Caco-2 (cell line): ENCODE data around the gene FAM221A. TPM values are rescaled to one million over a fixed set of nuclear protein-coding genes. Genes with fewer than 3 reads are reported as not detected.

Experiments used
- BruUV-seq: library from RNA; stranded (reverse); fragments of 400-500 nt; replicated peaks from 2 replicates; lab custom pipeline; 2021; lab: Mats Ljungman, UMichigan
- CTCF ChIA-PET: fragments of 300-600 bp; sonication (Branson Sonifier 250); formaldehyde crosslinking; loops from one replicate; lab custom pipeline; 2022; ENCODE audit warnings: antibody characterized with exemption; lab: Charles Lee
- POLR2A ChIA-PET: fragments of 300-600 bp; sonication (Branson Sonifier 250); formaldehyde crosslinking; loops from one replicate; lab custom pipeline; 2022; ENCODE audit warnings: antibody characterized with exemption; lab: Charles Lee
- DNase-seq, 2 experiments: peaks; one replicate each; pipeline versions ENCODE4 v3.0.0 to v3.0.0-alpha.2; 2020 to 2022
- H3K27me3 ChIP-seq: replicated peaks from 2 replicates; pipeline ENCODE4 v1.6.0; 2011; ENCODE audit warnings: low read length; ENCODE audit not compliant: control insufficient read depth, insufficient read depth
- H3K36me3 ChIP-seq: 2 replicates; pipeline ENCODE4 v1.5.1; 2011; ENCODE audit warnings: low read length; ENCODE audit not compliant: control insufficient read depth, insufficient read depth
- H3K4me1 ChIP-seq: fragments of 250-450 bp; sonication (Bioruptor Pico); 2 replicates; pipeline ENCODE4 v1.5.1; 2020; ENCODE audit warnings: mild to moderate bottlenecking
- H3K4me3 ChIP-seq: 2 replicates; pipeline ENCODE4 v1.5.1; 2011; ENCODE audit warnings: low read depth, mild to moderate bottlenecking, control low read depth, low read length
- H3K9me3 ChIP-seq: fragments of 250-450 bp; sonication (Bioruptor Pico); 2 replicates; pipeline ENCODE4 v1.5.1; 2020; ENCODE audit warnings: mild to moderate bottlenecking, moderate library complexity
- H3K27ac Mint-ChIP-seq: one replicate; pipeline ENCODE4 v1.8.0; 2022; ENCODE audit warnings: mixed read lengths; ENCODE audit not compliant: unreplicated experiment
- H3K27me3 Mint-ChIP-seq: one replicate; pipeline ENCODE4 v1.8.0; 2022; ENCODE audit warnings: mixed read lengths; ENCODE audit not compliant: insufficient read depth, unreplicated experiment
- H3K36me3 Mint-ChIP-seq: one replicate; pipeline ENCODE4 v1.8.0; 2022; ENCODE audit warnings: mild to moderate bottlenecking, mixed read lengths; ENCODE audit not compliant: insufficient read depth, unreplicated experiment
- H3K4me1 Mint-ChIP-seq: one replicate; pipeline ENCODE4 v1.8.0; 2022; ENCODE audit warnings: low read depth, mixed read lengths; ENCODE audit not compliant: unreplicated experiment
- H3K4me3 Mint-ChIP-seq: one replicate; pipeline ENCODE4 v1.8.0; 2022; ENCODE audit warnings: mild to moderate bottlenecking, moderate library complexity, mixed read lengths; ENCODE audit not compliant: unreplicated experiment
- H3K9me3 Mint-ChIP-seq: one replicate; pipeline ENCODE4 v1.8.0; 2022; ENCODE audit warnings: mixed read lengths; ENCODE audit not compliant: unreplicated experiment
- CTCF ChIP-seq, 2 experiments: fragments of 200-600 bp in 1 of 2; IDR thresholded peaks; 1 replicate in 1 of 2; 2 replicates in 1 of 2; pipeline versions ENCODE4 v1.5.1 to v1.8.0; 2011 to 2022; ENCODE audit warnings: antibody characterized with exemption in 1 of 2, control low read depth in 1 of 2, inconsistent platforms in 1 of 2, low read depth in 1 of 2, low read length in 1 of 2, mild to moderate bottlenecking in 1 of 2, moderate library complexity in 1 of 2; ENCODE audit not compliant: insufficient read depth in 1 of 2, severe bottlenecking in 1 of 2, unreplicated experiment in 1 of 2
- intact Hi-C: fragments of 100-400 bp; cut with micrococcal nuclease; formaldehyde crosslinking; loops from one replicate; pipeline ENCODE4 v1.10.0; 2022; ENCODE audit not compliant: unreplicated experiment
- total RNA-seq: library from RNA; stranded (reverse); gene quantifications from 2 replicates; pipeline ENCODE4 v1.2.3, GENCODE V29; 2022

The FAM221A gene
- total RNA-seq, 1 experiment from 2014 or later = 19.1 TPM

GRCh38 chr7:23662984-23663313 lies 17.1 kb upstream of the FAM221A start:
- H3K27me3 Mint-ChIP-seq = no peaks in the 10 kb centered on the region

GRCh38 chr7:23664122-23664521 lies 15.9 kb upstream of the FAM221A start:
- Mint-ChIP-seq H3K9me3 (peaks cover 2% of the 10 kb centered on the region), H3K27ac (no peak overlapping the region), H3K4me1 (peaks cover 4% of the 10 kb centered on the region), H3K36me3 (no peaks in the 10 kb centered on the region), H3K27me3 (no peaks in the 10 kb centered on the region), H3K4me3 (no peak overlapping the region)
- H3K9me3 ChIP-seq = peaks cover 3% of the 10 kb centered on the region
- no peak for DNase-seq
- POLR2A ChIA-PET = no interaction called here
- H3K4me3 ChIP-seq = no peak overlapping the region
- H3K36me3 ChIP-seq = no peaks in the 10 kb centered on the region
- intact Hi-C loops = no loop called here
- no TSS peak for BruUV-seq
- no peaks in the 10 kb centered on the region for H3K27me3 ChIP-seq
- CTCF ChIA-PET = no interaction called here
- H3K4me1 ChIP-seq = no peaks in the 10 kb centered on the region
- TF ChIP-seq CTCF (IDR thresholded peaks at IDR 0.05; ENCODE audit: insufficient read depth in 1 of 2, low read depth in 1 of 2, low read length in 1 of 2, severe bottlenecking in 1 of 2, unreplicated experiment in 1 of 2) = no peak

More at GRCh38 chr7:23662984-23663313, 17.1 kb upstream of the FAM221A start:
- Histone ChIP-seq H3K9me3 (peaks cover 11% of the 10 kb centered on the region), H3K4me1 (no peaks in the 10 kb centered on the region), H3K36me3 (no peaks in the 10 kb centered on the region), H3K27me3 (no peaks in the 10 kb centered on the region), H3K4me3 (no peak overlapping the region)
- CTCF ChIA-PET = no interaction called here
- POLR2A ChIA-PET = no interaction called here
- BruUV-seq = no TSS peak
- peaks cover 4% of the 10 kb centered on the region for H3K4me1 Mint-ChIP-seq
- TF ChIP-seq CTCF (IDR thresholded peaks at IDR 0.05; ENCODE audit: insufficient read depth in 1 of 2, low read depth in 1 of 2, low read length in 1 of 2, severe bottlenecking in 1 of 2, unreplicated experiment in 1 of 2) = no peak
- no peak for DNase-seq
- H3K27ac Mint-ChIP-seq = peak overlapping the region; percentile 40
- no peaks in the 10 kb centered on the region for H3K36me3 Mint-ChIP-seq
- intact Hi-C loops = no loop called here
- peaks cover 10% of the 10 kb centered on the region for H3K9me3 Mint-ChIP-seq
- H3K4me3 Mint-ChIP-seq = no peak overlapping the region

DNA sequence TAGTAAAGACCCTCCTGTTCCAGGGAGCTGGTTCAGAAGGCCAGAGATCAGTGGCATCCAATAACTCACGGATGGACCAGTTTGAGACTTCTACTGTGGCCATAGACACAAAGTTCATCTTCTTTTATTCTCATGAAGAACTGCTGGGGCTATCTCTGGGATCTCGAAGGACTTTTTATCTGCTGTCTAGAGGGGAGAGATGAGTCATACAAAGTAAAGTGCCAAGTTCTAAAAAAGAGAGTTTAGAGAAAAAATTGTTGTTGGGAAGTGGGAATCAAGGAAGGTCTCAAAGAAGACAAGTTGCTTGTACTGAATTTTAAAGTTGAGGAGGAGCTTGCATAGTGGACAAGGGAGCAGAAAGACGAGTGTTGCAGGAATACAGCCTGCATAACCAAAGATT lies 8.0 kb upstream of the FAM221A start:
- H3K36me3 Mint-ChIP-seq = no peaks in the 10 kb centered on the region
- POLR2A ChIA-PET = no interaction called here
- intact Hi-C loops = no loop called here

More for the DNA sequence above, 8.0 kb upstream of the FAM221A start:
- Histone ChIP-seq H3K9me3 (peaks cover 11% of the 10 kb centered on the region; the same call in 1 of the 2 replicates), H3K27me3 (no peaks in the 10 kb centered on the region), H3K4me3 (no peak overlapping the region), H3K36me3 (no peaks in the 10 kb centered on the region), H3K4me1 (no peaks in the 10 kb centered on the region)
- no peak overlapping the region for H3K27ac Mint-ChIP-seq
- DNase-seq = no peak
- TF ChIP-seq CTCF (IDR thresholded peaks at IDR 0.05; ENCODE audit: insufficient read depth in 1 of 2, low read depth in 1 of 2, low read length in 1 of 2, severe bottlenecking in 1 of 2, unreplicated experiment in 1 of 2) = no peak
- no TSS peak for BruUV-seq
- CTCF ChIA-PET = no interaction called here
- H3K4me1 Mint-ChIP-seq = no peaks in the 10 kb centered on the region
- no peak overlapping the region for H3K4me3 Mint-ChIP-seq
- no peaks in the 10 kb centered on the region for H3K9me3 Mint-ChIP-seq
- H3K27me3 Mint-ChIP-seq = no peaks in the 10 kb centered on the region
